Measurements from ENCODE around the gene SLC24A3. TPM values are rescaled to one million over a fixed set of nuclear protein-coding genes. Genes with fewer than 3 reads are reported as not detected.

SLC24A3 gene
- total and polyA plus RNA-seq, 2 of the 13 experiments (the other 11 are each of a cell fraction or from before 2014, with no cell fraction given): not detected

DNA sequence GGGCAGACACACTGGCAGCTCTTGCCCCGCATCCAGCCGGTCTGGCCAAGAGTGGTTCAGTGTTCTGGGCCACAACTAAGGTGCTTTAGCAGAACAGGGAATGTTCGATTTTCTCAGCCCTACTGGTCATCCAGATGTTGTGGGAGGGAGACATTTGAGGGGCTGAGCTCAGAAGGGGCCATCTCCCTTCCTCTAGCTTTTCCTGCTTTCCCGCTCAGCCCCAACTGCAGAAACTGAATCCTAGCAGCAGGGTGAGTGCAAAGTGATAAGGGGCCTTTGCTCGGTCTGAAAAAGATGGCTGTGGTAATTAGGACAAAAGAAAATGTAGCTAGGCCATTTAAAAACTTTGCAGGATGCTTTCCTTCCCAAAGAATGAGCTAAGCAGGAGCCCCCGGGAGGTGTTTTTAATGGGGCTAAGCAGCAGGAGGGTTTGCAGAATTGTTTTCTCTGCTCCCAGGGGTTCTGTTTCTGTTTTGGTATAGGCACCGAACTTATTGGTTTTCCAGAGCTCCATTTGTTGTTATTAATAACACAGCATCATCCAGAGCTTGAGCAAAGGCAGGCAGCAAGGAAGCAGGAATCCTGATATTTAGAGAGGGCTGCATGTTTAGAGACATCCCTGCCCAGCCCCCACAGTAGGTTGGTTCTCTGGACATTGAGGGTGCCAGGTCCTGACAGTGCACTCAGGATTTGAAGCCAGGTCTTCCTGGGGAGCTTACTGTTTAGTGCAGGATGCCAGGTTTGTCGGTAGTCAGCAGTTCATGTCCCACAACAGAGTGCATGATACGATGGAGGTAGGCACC, 210.9 kb downstream of the SLC24A3 start:
- BruUV-seq (replicated peaks): no TSS peak
- no peak for FAIRE-seq
- Histone ChIP-seq H3K4me2 (ENCODE audit: low read depth, low read length) (no peak overlapping the region), H3K27ac (ENCODE audit: extremely low read length, insufficient read depth, low read length) (no peak overlapping the region), H3K79me2 (ENCODE audit: insufficient read depth, low read length) (no peaks in the 10 kb centered on the region), H3K27me3 (ENCODE audit: control insufficient read depth in 1 of 2, insufficient read depth in 2 of 2, low read length in 2 of 2) (no peaks in the 10 kb centered on the region), H3K36me3 (replicated peaks in 1 of 2; ENCODE audit: control insufficient read depth in 1 of 2, insufficient read depth in 2 of 2, low read length in 2 of 2) (no peaks in the 10 kb centered on the region), H2AFZ (ENCODE audit: low read length) (no peak overlapping the region), H4K20me1 (ENCODE audit: insufficient read depth, low read length) (no peaks in the 10 kb centered on the region), H3K9me3 (ENCODE audit: low read length) (no peaks in the 10 kb centered on the region), H3K9ac (ENCODE audit: insufficient read depth, low read depth, low read length) (no peak overlapping the region), H3K4me1 (ENCODE audit: insufficient read depth, low read length) (0 out of 2 replicates have a peak, but pooled peaks cover 6% of the 10 kb centered on the region), H3K4me3 (replicated peaks in 1 of 3; ENCODE audit: insufficient read depth in 1 of 3, low read depth in 2 of 3, low read length in 3 of 3) (no peak overlapping the region)
- intact Hi-C loops (cut with micrococcal nuclease; ENCODE audit: unreplicated experiment): no loop called here
- CTCF ChIA-PET (ENCODE audit: low intra/inter-chr PET ratio, low total read pairs): no interaction called here
- no peak for ATAC-seq
- DNase-seq (ENCODE audit: low spot score): no peak
- in situ Hi-C loops (cut with HindIII; ENCODE audit: extremely low pct_ligation_motif_present, low pct_unique_long_range_greater_than_20kb): no loop called here
- POLR2A ChIA-PET: no interaction called here
- WGBS (ENCODE audit: low lambda C conversion rate): 12% methylated on average over 9 of the region's 9 CpGs
- TF ChIP-seq TBX3 (IDR thresholded peaks at IDR 0.05; ENCODE audit: borderline replicate concordance): no peak
- TF ChIP-seq DZIP1 (CRISPR knock-in tag; IDR thresholded peaks at IDR 0.05): no peak
- TF ChIP-seq TRIM22 (IDR thresholded peaks at IDR 0.05): no peak
- TF ChIP-seq TRIM24 (CRISPR knock-in tag; IDR thresholded peaks at IDR 0.05): no peak
- no peak for TF ChIP-seq ZNF354B (CRISPR knock-in tag; IDR thresholded peaks at IDR 0.05)
- TF ChIP-seq ZNF644 (CRISPR knock-in tag; IDR thresholded peaks at IDR 0.05; ENCODE audit: low read depth): no peak
- no peak for TF ChIP-seq ZNF275 (CRISPR knock-in tag; IDR thresholded peaks at IDR 0.05; ENCODE audit: borderline replicate concordance)
- TF ChIP-seq, protein P1, sequence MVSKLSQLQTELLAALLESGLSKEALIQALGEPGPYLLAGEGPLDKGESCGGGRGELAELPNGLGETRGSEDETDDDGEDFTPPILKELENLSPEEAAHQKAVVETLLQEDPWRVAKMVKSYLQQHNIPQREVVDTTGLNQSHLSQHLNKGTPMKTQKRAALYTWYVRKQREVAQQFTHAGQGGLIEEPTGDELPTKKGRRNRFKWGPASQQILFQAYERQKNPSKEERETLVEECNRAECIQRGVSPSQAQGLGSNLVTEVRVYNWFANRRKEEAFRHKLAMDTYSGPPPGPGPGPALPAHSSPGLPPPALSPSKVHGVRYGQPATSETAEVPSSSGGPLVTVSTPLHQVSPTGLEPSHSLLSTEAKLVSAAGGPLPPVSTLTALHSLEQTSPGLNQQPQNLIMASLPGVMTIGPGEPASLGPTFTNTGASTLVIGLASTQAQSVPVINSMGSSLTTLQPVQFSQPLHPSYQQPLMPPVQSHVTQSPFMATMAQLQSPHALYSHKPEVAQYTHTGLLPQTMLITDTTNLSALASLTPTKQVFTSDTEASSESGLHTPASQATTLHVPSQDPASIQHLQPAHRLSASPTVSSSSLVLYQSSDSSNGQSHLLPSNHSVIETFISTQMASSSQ (IDR thresholded peaks at IDR 0.05; ENCODE audit: low read depth): no peak
- TF ChIP-seq, protein P1 (CRISPR knock-in tag; IDR thresholded peaks at IDR 0.05; ENCODE audit: borderline replicate concordance): no peak
- no peak for TF ChIP-seq ZBTB3 (CRISPR knock-in tag; IDR thresholded peaks at IDR 0.05; ENCODE audit: borderline replicate concordance, low read depth)
- no peak for TF ChIP-seq ZNF788 (CRISPR knock-in tag; IDR thresholded peaks at IDR 0.05; ENCODE audit: borderline replicate concordance)
- TF ChIP-seq RNF2 (conservative IDR thresholded peaks at IDR 0.05; ENCODE audit: low read depth): no peak
- no peak for TF ChIP-seq CC2D1A (CRISPR knock-in tag; IDR thresholded peaks at IDR 0.05)
- TF ChIP-seq EED (CRISPR knock-in tag; IDR thresholded peaks at IDR 0.05): no peak
- no peak for TF ChIP-seq CHCHD3 (CRISPR knock-in tag; IDR thresholded peaks at IDR 0.05)
